Loucy (cell line): ENCODE results near the gene CLASP1.

Experiments used
- H2AFZ ChIP-seq: fragments of 200-600 bp; sonication (generic); 2 replicates; pipeline ENCODE4 v1.6.0; 2016; ENCODE audit warnings: antibody characterized with exemption, mild to moderate bottlenecking, low read length, moderate library complexity
- H3F3A ChIP-seq: fragments of 200-600 bp; 2 replicates; pipeline ENCODE4 v1.6.0; 2016; ENCODE audit warnings: antibody characterized with exemption, low read depth, mild to moderate bottlenecking
- H3K27me3 ChIP-seq: fragments of 200-600 bp; sonication (generic); 2 replicates; pipeline ENCODE4 v1.6.1; 2014; ENCODE audit warnings: low read length, mild to moderate bottlenecking; ENCODE audit not compliant: insufficient read depth, poor library complexity, severe bottlenecking
- H3K36me3 ChIP-seq: fragments of 200-600 bp; sonication (generic); 2 replicates; pipeline ENCODE4 v1.6.1; 2016; ENCODE audit warnings: low read length; ENCODE audit not compliant: insufficient read depth
- H3K4me1 ChIP-seq: fragments of 200-600 bp; sonication (generic); 2 replicates; pipeline ENCODE4 v1.5.1; 2014; ENCODE audit warnings: low read length, mild to moderate bottlenecking; ENCODE audit not compliant: insufficient read depth, poor library complexity, severe bottlenecking
- H3K4me2 ChIP-seq: fragments of 200-600 bp; sonication (generic); 2 replicates; pipeline ENCODE4 v1.6.0; 2014; ENCODE audit warnings: antibody characterized with exemption, low read length, low read depth, mild to moderate bottlenecking; ENCODE audit not compliant: poor library complexity, severe bottlenecking
- H3K4me3 ChIP-seq: fragments of 200-600 bp; sonication (generic); 2 replicates; pipeline ENCODE4 v1.5.1; 2014; ENCODE audit warnings: low read length, mild to moderate bottlenecking, mixed read lengths; ENCODE audit not compliant: poor library complexity, severe bottlenecking
- H3K79me2 ChIP-seq: fragments of 200-600 bp; sonication (generic); 2 replicates; pipeline ENCODE4 v1.6.1; 2014; ENCODE audit warnings: low read length; ENCODE audit not compliant: insufficient read depth
- H3K9ac ChIP-seq: fragments of 200-600 bp; sonication (generic); 2 replicates; pipeline ENCODE4 v1.6.0; 2014; ENCODE audit warnings: mild to moderate bottlenecking, low read depth, low read length, moderate library complexity; ENCODE audit not compliant: poor library complexity, severe bottlenecking
- H3K9me2 ChIP-seq: fragments of 200-600 bp; sonication (generic); replicated peaks from 2 replicates; pipeline ENCODE4 v1.6.1; 2016; ENCODE audit warnings: low read depth, low read length, mixed read lengths
- H3K9me3 ChIP-seq: fragments of 200-600 bp; sonication (generic); 2 replicates; pipeline ENCODE4 v1.6.1; 2014; ENCODE audit warnings: mild to moderate bottlenecking, antibody characterized with exemption, low read length, low read depth; ENCODE audit not compliant: insufficient read depth
- H4K20me1 ChIP-seq: fragments of 200-600 bp; sonication (generic); 2 replicates; pipeline ENCODE4 v1.6.0; 2014; ENCODE audit warnings: antibody characterized with exemption, low read length, mild to moderate bottlenecking; ENCODE audit not compliant: insufficient read depth, poor library complexity, severe bottlenecking
- CTCF ChIP-seq: fragments of 200-600 bp; sonication (generic); conservative IDR thresholded peaks from 2 replicates; pipeline ENCODE4 v1.5.1; 2014; ENCODE audit warnings: mild to moderate bottlenecking, antibody characterized with exemption, low read length
- EZH2phosphoT487 ChIP-seq: fragments of 200-600 bp; IDR thresholded peaks from 2 replicates; pipeline ENCODE4 v1.6.1; 2018; ENCODE audit warnings: antibody characterized with exemption, mild to moderate bottlenecking, moderate library complexity, borderline replicate concordance

The CLASP1 gene

GRCh38 chr2:121625953-121626352 is 23.3 kb downstream of the CLASP1 start:
- no peak overlapping the region for H2AFZ ChIP-seq
- no peaks in the 10 kb centered on the region for H3K9me3 ChIP-seq
- no peaks in the 10 kb centered on the region for H3F3A ChIP-seq
- H3K36me3 ChIP-seq, result peaks cover 8% of the 10 kb centered on the region; the same call in 1 of the 2 replicates
- H3K4me1 ChIP-seq, result no peaks in the 10 kb centered on the region
- peaks cover 4% of the 10 kb centered on the region for H4K20me1 ChIP-seq
- H3K27me3 ChIP-seq, result no peaks in the 10 kb centered on the region
- no peak overlapping the region for H3K4me3 ChIP-seq
- no peak overlapping the region for H3K4me2 ChIP-seq
- H3K79me2 ChIP-seq, result peaks cover 93% of the 10 kb centered on the region
- no peaks in the 10 kb centered on the region for H3K9me2 ChIP-seq
- TF ChIP-seq EZH2phosphoT487 (no peak), CTCF (no peak)
- no peak overlapping the region for H3K9ac ChIP-seq

GRCh38 chr2:121617042-121617599 is 32.1 kb downstream of the CLASP1 start:
- Histone ChIP-seq H3K4me1 (peaks cover 22% of the 10 kb centered on the region), H3K9me3 (0 out of 2 replicates have a peak, but pooled peaks cover under 1% of the 10 kb centered on the region), H2AFZ (no peak overlapping the region), H3F3A (no peaks in the 10 kb centered on the region; the same call in 1 of the 2 replicates), H3K4me2 (peak overlapping the region; percentile 73), H3K9me2 (no peaks in the 10 kb centered on the region), H3K36me3 (peaks cover 15% of the 10 kb centered on the region), H4K20me1 (peaks cover 4% of the 10 kb centered on the region), H3K27me3 (no peaks in the 10 kb centered on the region), H3K79me2 (peaks cover 94% of the 10 kb centered on the region), H3K4me3 (peak overlapping the region; percentile 44), H3K9ac (peak overlapping the region; percentile 46)
- TF ChIP-seq CTCF (no peak), EZH2phosphoT487 (no peak)

DNA sequence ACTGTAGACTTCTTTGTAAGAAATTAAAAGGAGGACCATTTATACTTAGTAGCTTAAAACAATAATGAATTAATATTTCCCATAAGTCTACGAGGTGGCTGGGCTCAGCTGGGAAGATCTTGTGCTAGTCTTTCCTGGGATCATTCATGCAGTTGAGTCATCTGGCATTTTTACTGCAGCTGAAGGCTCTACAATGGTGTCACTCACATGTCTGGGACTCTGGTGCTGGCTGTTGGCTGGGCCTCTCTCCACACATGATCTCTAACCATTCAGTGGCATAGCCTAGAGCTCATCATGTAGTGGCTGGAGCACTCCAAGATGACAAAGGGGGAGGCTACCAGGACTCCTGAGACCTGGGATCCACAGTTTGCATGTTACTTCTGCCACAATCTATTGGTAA is 35.5 kb downstream of the CLASP1 start:
- H3K79me2 ChIP-seq, result peaks cover 90% of the 10 kb centered on the region
- no peaks in the 10 kb centered on the region for H3K9me2 ChIP-seq
- H2AFZ ChIP-seq, result no peak overlapping the region
- TF ChIP-seq CTCF, result no peak
- TF ChIP-seq EZH2phosphoT487, result no peak
- H3K4me2 ChIP-seq, result no peak overlapping the region
- no peaks in the 10 kb centered on the region for H4K20me1 ChIP-seq
- H3K9me3 ChIP-seq, result 0 out of 2 replicates have a peak, but pooled peaks cover 2% of the 10 kb centered on the region
- H3K9ac ChIP-seq, result no peak overlapping the region
- H3K4me1 ChIP-seq, result peaks cover 29% of the 10 kb centered on the region
- no peaks in the 10 kb centered on the region for H3K27me3 ChIP-seq
- peaks cover 15% of the 10 kb centered on the region for H3K36me3 ChIP-seq
- H3F3A ChIP-seq, result no peaks in the 10 kb centered on the region; the same call in 1 of the 2 replicates
- H3K4me3 ChIP-seq, result no peak overlapping the region
